ENCODE measurements around the gene EPS15.
"Not testable (repeated sequence)": the region's sequence is repeated elsewhere in the genome, so short reads cannot be mapped to it uniquely, and the experiment has no call there.

Gene EPS15

DNA sequence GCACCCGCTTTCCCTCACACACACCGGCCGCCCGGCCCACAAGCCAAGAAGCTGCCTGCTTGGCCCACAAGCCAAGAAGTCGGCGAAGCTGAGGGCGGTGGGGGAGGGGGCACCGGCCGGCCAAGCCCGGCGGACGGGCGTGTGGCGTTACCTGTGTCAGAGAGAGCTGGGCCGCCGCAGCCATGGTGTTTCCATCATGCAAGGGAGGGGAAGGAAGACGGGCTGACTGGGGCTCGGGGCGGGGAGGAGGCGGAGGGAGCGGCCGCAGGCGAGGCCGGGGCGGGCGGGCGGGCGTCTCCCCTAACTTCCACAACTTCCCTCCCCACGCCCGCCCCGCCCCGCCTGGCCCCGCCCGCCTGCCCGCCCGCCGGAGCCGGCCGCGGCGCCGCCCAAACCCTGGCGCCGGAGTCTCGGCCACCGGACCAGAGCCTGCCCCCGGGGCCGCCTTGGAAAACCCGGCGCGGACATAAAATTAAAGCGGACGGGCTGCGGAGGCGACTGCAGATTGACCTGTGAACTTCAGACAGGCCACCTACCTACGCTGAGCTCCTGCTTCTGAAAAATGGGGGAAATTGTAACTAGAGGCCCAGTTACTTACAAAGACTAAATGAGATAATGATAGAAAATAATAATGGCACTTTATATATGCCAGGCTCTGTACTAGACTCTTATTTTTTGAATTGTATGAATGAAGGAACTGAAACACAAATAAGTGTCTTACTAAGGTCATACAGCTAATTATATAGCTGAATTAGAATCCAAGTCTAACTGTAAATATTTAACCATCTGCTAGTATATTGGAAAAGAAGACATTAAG, at the start of gene EPS15:
EPS15 (minus strand) TSS at position 219 of the 817 bp plus-strand sequence; CDS start at position 184, 35 bp downstream.
- DNase-seq (ENCODE audit: low read depth): peak; percentile 79

DNA sequence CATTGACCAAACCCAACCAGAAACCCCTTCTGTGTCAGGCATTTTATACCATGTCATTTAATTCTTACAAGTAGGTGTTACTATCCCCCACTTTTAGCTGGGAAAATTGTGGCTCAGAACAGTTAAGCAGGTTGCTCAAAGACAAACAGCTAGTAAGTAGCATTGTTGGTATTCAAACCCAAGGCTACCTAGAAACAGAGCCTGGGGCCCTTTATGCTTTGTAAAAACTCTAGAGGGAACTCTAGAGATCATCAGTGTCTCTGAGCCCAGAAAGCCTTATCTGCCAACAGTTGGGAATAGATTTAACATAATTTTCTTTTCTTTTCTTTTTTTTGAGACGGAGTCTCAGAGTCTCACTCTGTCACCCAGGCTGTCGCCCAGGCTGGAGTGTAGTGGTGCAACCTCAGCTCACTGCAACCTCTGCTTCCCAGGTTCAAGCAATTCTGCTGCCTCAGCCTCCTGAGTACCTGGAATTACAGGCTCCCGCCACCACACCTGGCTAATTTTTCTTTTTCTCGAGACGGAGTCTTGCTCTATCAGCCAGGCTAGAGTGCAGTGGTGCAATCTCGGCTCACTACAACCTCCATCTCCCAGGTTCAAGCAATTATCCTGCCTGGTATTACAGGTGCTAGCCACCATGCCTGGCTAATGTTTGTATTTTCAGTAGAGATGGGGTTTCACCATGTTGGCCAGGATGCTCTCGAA, 49.3 kb upstream of the EPS15 start:
- DNase-seq (ENCODE audit: low read depth): no peak

- DNase-seq (ENCODE audit: low read depth): peak; percentile 96
These were observed 48.6 kb upstream of the EPS15 start for GRCh38 chr1:51567653-51568052.

GRCh38 chr1:51566260-51566659, 47.2 kb upstream of the EPS15 start:
- no peak for DNase-seq (ENCODE audit: low read depth)

- DNase-seq (ENCODE audit: low read depth): no peak
These were observed 45.9 kb upstream of the EPS15 start for GRCh38 chr1:51565009-51565408.

- peak; percentile 22 for DNase-seq (ENCODE audit: low read depth)
These were observed 45.1 kb upstream of the EPS15 start for GRCh38 chr1:51564124-51564523.

- DNase-seq (ENCODE audit: low read depth): no peak
These were observed 42.6 kb upstream of the EPS15 start for GRCh38 chr1:51561702-51562101.

- not testable (repeated sequence) for DNase-seq (ENCODE audit: low read depth)
These were observed 41.8 kb upstream of the EPS15 start for GRCh38 chr1:51560895-51561294.

DNA sequence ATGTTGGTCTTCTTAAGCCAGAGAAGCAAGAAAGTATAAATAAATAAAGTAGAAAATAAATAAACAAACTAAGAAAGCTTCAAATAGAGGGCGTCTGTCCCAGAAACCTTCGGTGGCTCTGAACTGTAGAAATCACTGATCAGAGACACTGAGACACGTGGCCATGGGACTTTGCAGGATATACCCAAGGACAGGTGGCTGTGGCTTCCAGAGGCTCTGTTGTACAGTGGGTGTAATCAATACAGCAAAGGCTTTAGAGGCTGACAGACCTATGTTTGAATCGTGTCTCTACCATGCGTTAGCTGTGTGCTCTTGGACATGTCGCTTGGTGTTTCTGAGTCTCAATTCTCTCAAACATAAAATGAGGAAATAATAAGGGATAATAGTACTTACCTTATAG, 41.0 kb upstream of the EPS15 start:
- DNase-seq (ENCODE audit: low read depth): no peak

GRCh38 chr1:51559501-51559900, 40.4 kb upstream of the EPS15 start:
- no peak for DNase-seq (ENCODE audit: low read depth)

DNA sequence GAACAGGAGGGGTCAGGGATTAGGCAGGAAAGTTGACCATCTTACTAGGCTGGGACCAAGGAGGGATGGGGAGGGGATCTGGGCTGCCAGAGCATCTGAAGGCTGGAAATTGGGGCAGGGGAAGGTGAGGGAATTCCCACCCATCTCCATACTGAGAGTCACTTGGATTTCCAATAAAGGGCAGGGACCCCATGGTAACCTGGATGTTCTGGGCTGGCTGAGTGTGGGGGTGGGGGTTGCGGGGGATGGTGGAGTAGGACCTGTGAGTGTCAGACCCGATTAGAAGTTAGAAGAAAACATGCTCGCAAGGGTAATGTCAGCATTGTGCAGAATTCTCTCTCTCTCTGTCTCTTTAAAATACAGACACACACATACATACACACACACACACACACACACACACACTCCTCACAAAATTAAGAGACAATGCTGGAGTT, 40.0 kb upstream of the EPS15 start:
- no peak for DNase-seq (ENCODE audit: low read depth)

DNA sequence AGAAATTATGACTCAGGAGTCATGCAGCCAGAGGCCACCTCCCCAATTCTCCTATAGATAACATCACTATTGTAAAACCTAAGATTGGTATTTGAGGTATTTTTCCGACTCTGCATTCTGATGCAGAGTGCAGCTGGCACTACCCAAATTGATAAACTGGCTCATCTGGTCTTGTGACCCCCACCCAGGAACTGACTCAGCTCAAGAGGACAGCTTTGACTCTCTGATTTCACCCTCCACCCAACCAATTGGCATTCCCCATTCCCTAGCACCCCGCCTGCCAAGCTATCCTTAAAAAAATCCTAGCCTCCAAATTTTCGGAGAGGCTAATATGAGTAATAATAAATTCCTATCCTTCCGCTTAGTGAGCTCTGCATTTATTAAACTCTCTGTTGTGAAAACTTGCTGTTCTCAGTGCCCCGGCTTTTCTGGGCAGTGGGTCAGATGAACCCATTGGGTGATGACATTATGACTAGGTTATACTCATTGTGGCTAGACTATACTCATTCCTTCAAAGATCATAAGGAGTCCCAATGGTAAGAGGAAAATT, 39.4 kb upstream of the EPS15 start:
- peak; percentile 46 for DNase-seq (ENCODE audit: low read depth)

GRCh38 chr1:51557168-51557567, 38.1 kb upstream of the EPS15 start:
- no peak for DNase-seq (ENCODE audit: low read depth)

- no peak for DNase-seq (ENCODE audit: low read depth)
These were observed 37.0 kb upstream of the EPS15 start for GRCh38 chr1:51555866-51556619.

DNA sequence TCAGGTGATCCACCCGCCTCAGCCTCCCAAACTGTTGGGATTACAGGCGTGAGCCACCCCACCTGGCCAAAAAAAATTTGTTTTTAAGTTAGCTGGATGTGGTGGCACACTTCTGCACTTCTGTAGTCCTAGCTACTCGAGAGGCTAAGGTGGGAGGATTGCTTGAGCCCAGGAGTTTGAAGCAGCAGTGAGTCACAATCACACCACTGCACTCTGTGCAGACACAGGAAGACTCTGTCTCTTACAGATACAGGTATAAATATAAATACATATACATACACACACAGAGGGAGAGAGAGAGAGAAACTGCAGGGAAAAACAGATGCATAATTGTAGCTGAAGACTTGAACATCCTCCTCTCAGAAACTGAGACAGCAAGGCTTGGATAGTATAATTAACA, 34.8 kb upstream of the EPS15 start:
- DNase-seq (ENCODE audit: low read depth): no peak

DNA sequence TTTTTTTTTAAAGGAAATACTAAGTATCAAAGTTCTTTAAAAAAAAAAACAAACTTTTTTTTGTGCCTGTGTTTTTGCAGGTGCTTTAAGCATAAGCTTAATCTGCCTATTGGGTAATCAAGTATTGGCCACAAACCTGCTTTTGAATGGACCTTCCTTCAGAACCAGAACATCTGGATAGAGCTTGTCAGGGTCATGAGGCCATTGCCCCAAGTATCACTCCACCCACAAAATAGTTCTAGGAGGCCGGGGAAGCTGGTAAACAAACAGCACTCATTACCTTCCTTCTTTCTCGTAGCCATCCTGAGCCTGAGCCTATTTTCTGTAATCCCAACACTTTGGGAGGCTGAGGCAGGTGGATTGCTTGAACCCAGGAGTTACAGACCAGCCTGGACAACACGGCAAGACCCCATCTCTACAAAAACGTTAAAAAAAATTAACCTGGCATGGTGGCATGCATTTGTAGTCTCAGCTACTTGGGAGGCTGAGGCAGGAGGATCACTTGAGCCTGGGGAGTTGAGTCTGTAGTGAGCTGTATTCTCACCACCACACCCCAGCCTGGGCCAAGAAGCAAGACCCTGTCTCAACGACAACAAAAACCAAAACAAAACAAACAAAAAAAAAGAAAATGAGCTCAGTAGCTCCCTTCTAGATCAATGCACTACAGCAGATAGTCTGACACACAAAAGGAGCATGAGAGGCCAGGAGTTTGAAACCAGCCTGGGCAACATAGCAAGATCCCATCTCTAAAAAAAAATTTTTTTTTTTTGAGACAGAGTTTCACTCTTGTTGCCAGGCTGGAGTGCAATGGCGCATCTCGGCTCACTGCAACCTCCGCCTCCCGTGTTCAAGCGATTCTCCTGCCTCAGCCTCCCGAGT, 34.1 kb upstream of the EPS15 start:
- DNase-seq (ENCODE audit: low read depth): no peak

DNA sequence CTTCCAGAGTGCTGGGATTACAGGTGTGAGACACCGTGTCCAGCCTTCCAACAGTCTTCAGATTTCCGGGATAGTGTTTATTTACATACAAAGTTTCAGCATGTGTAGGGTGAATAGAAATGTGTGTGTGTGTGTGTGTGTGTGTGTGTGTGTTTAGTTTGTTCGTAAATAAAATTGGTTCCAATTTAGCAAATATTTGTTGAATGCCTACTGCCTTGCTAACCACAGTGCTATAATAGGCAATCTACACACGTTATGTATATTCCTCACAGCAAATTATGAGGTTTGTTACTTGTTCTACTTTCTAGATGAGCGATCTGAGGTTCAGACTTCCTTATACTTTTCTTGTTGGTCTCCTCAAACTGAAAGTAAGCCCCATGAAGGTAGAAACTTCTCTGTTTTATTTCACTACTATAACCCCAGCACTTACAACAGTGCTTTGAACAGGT, 32.8 kb upstream of the EPS15 start:
- DNase-seq (ENCODE audit: low read depth): no peak

GRCh38 chr1:51551081-51551480, 32.0 kb upstream of the EPS15 start:
- no peak for DNase-seq (ENCODE audit: low read depth)

GRCh38 chr1:51549901-51550300, 30.8 kb upstream of the EPS15 start:
- no peak for DNase-seq (ENCODE audit: low read depth)

- no peak for DNase-seq (ENCODE audit: low read depth)
These were observed 30.1 kb upstream of the EPS15 start for GRCh38 chr1:51549016-51549619.

- no peak for DNase-seq (ENCODE audit: low read depth)
These were observed 24.8 kb upstream of the EPS15 start for GRCh38 chr1:51543858-51544257.

Measured in fibroblast of gingiva (primary cell).